ENCODE data around the gene ELOVL6. TPM values are rescaled to one million over a fixed set of nuclear protein-coding genes. Genes with fewer than 3 reads are reported as not detected.

The ELOVL6 gene
- total RNA-seq, 2 donors from 2014 or later: 1.1 TPM

GRCh38 chr4:110128029-110128428 lies 70.4 kb downstream of the ELOVL6 start:
- Histone ChIP-seq H3K36me3 (no peaks in the 10 kb centered on the region), H3K27me3 (no peaks in the 10 kb centered on the region), H3K4me3 (no peak overlapping the region), H3K9me3 (no peaks in the 10 kb centered on the region), H3K27ac (no peak overlapping the region), H3K4me1 (no peaks in the 10 kb centered on the region)
- no peak for DNase-seq (ENCODE audit: low spot score)
- TF ChIP-seq CTCF (IDR thresholded peaks at IDR 0.05): no peak

GRCh38 chr4:110124711-110125110 lies 73.7 kb downstream of the ELOVL6 start:
- H3K36me3 ChIP-seq: no peaks in the 10 kb centered on the region
- no peak for DNase-seq (ENCODE audit: low spot score)
- no peaks in the 10 kb centered on the region for H3K27me3 ChIP-seq
- H3K4me3 ChIP-seq: no peak overlapping the region
- H3K27ac ChIP-seq: no peak overlapping the region
- no peaks in the 10 kb centered on the region for H3K4me1 ChIP-seq
- TF ChIP-seq CTCF (IDR thresholded peaks at IDR 0.05): no peak
- no peaks in the 10 kb centered on the region for H3K9me3 ChIP-seq

- no peak for TF ChIP-seq CTCF (IDR thresholded peaks at IDR 0.05)
- Histone ChIP-seq H3K27me3 (no peaks in the 10 kb centered on the region), H3K36me3 (no peaks in the 10 kb centered on the region), H3K9me3 (no peaks in the 10 kb centered on the region), H3K4me3 (no peak overlapping the region), H3K27ac (no peak overlapping the region), H3K4me1 (no peaks in the 10 kb centered on the region)
- DNase-seq (ENCODE audit: low spot score): no peak
Observed at GRCh38 chr4:110122201-110122600, 76.2 kb downstream of the ELOVL6 start.

GRCh38 chr4:110120506-110120905 lies 77.9 kb downstream of the ELOVL6 start:
- Histone ChIP-seq H3K9me3 (no peaks in the 10 kb centered on the region), H3K4me3 (no peak overlapping the region)

GRCh38 chr4:110119880-110120279 lies 78.5 kb downstream of the ELOVL6 start:
- no peaks in the 10 kb centered on the region for H3K36me3 ChIP-seq
- no peak overlapping the region for H3K27ac ChIP-seq
- H3K4me3 ChIP-seq: no peak overlapping the region
- no peaks in the 10 kb centered on the region for H3K27me3 ChIP-seq
- no peak for DNase-seq (ENCODE audit: low spot score)
- H3K4me1 ChIP-seq: no peaks in the 10 kb centered on the region
- no peak for TF ChIP-seq CTCF (IDR thresholded peaks at IDR 0.05)
- no peaks in the 10 kb centered on the region for H3K9me3 ChIP-seq

More at GRCh38 chr4:110120506-110120905, 77.9 kb downstream of the ELOVL6 start:
- Histone ChIP-seq H3K27me3 (no peaks in the 10 kb centered on the region), H3K36me3 (no peaks in the 10 kb centered on the region), H3K27ac (no peak overlapping the region), H3K4me1 (no peaks in the 10 kb centered on the region)
- no peak for DNase-seq (ENCODE audit: low spot score)
- TF ChIP-seq CTCF (IDR thresholded peaks at IDR 0.05): no peak

GRCh38 chr4:110119337-110119736 lies 79.1 kb downstream of the ELOVL6 start:
- Histone ChIP-seq H3K36me3 (no peaks in the 10 kb centered on the region), H3K9me3 (no peaks in the 10 kb centered on the region), H3K27ac (no peak overlapping the region), H3K4me1 (no peaks in the 10 kb centered on the region), H3K4me3 (no peak overlapping the region), H3K27me3 (no peaks in the 10 kb centered on the region)
- no peak for DNase-seq (ENCODE audit: low spot score)
- TF ChIP-seq CTCF (IDR thresholded peaks at IDR 0.05): no peak

Data from right atrium auricular region (tissue), 2 donors.